K562 treated with DMSO at 1 percent for 48 hours (cell line): ENCODE results near the gene CDY1B. TPM values are rescaled to one million over a fixed set of nuclear protein-coding genes. Genes with fewer than 3 reads are reported as not detected.

Source experiments
- total RNA-seq: library from RNA; unstranded; fragments of 300-600 nt; gene quantifications from 2 replicates; pipeline ENCODE4 v1.2.3, GENCODE V29; 2022; ENCODE audit warnings: low replicate concordance; ENCODE audit errors: extremely low read depth

CDY1B gene
- total RNA-seq = not detected in 2 replicates

GRCh38 chrY:24047919-24048318 lies at the start of gene CDY1B:
Gene CDY1B (minus strand): TSS chrY:24048019. CDS start chrY:24047688, 331 bp downstream.

